Placental epithelial cell (primary cell): Measurements from ENCODE around the gene CYP2R1. TPM values are rescaled to one million over a fixed set of nuclear protein-coding genes. Genes with fewer than 3 reads are reported as not detected.

Source experiments
- small RNA-seq: library from RNA; depleted of rRNA; stranded (forward); fragments of <200 nt; gene quantifications from one replicate; pipeline ENCODE3, GENCODE V24; 2012
- total RNA-seq: library from RNA; depleted of rRNA; stranded (reverse); fragments of >200 nt; gene quantifications from 2 replicates; pipeline ENCODE4 v1.2.3, GENCODE V29; 2012

CYP2R1 gene
- 7.5 and 13.3 TPM in 2 replicates for total RNA-seq

GRCh38 chr11:14892036-14892556 lies at the start of gene CYP2R1:
CYP2R1 (minus strand) TSS chr11:14892231; CDS start chr11:14892205, 26 bp downstream.

Small RNA genes lying within 50 kb of the gene (small RNA-seq; reads per million reads assigned to genes)
- gene CALCP: not detected

Other genes starting within 250 kb of the CYP2R1 start
- gene PDE3B, start 248.4 kb downstream of the CYP2R1 start, total RNA-seq: under 0.01 and 0.11 TPM in 2 replicates
- gene CALCA, start 80.1 kb upstream of the CYP2R1 start, total RNA-seq: not detected in 2 replicates
- gene CALCB, start 181.4 kb upstream of the CYP2R1 start, total RNA-seq: 0.76 and 3.1 TPM in 2 replicates
- gene INSC, start 222.7 kb upstream of the CYP2R1 start, total RNA-seq: 0.79 TPM in 1 of 2 replicates, not detected in the other